CD4-positive, alpha-beta T cell treated with Interleukin-4 for 4 hours (primary cell): Measurements from ENCODE around the gene KCTD4.
"Not testable (repeated sequence)": the region's sequence is repeated elsewhere in the genome, so short reads cannot be mapped to it uniquely, and the experiment has no call there.

Experiments used
- DNase-seq: peaks from one replicate; pipeline ENCODE4 v3.0.0-alpha.2; 2020

Gene KCTD4

GRCh38 chr13:45200701-45201232 lies at the start of gene KCTD4:
Gene KCTD4 (minus strand): TSS chr13:45201045. CDS start chr13:45194567, 6,478 bp downstream.
- DNase-seq = no peak

GRCh38 chr13:45249662-45250061 lies 48.8 kb upstream of the KCTD4 start:
- DNase-seq = no peak

GRCh38 chr13:45244736-45245135 lies 43.9 kb upstream of the KCTD4 start:
- not testable (repeated sequence) for DNase-seq

GRCh38 chr13:45243077-45243476 lies 42.2 kb upstream of the KCTD4 start:
- no peak for DNase-seq

- DNase-seq = no peak
These were observed 41.7 kb upstream of the KCTD4 start for GRCh38 chr13:45242524-45242923.

- DNase-seq = no peak
These were observed 41.2 kb upstream of the KCTD4 start for GRCh38 chr13:45242070-45242469.

GRCh38 chr13:45240143-45240542 lies 39.3 kb upstream of the KCTD4 start:
- no peak for DNase-seq

- no peak for DNase-seq
These were observed 38.3 kb upstream of the KCTD4 start for GRCh38 chr13:45238945-45239795.

- no peak for DNase-seq
These were observed 31.7 kb upstream of the KCTD4 start for GRCh38 chr13:45232591-45232990.

- DNase-seq = no peak
These were observed 30.9 kb upstream of the KCTD4 start for GRCh38 chr13:45231722-45232121.

GRCh38 chr13:45231305-45231704 lies 30.5 kb upstream of the KCTD4 start:
- DNase-seq = no peak

GRCh38 chr13:45229172-45229571 lies 28.3 kb upstream of the KCTD4 start:
- no peak for DNase-seq

GRCh38 chr13:45228002-45228401 lies 27.2 kb upstream of the KCTD4 start:
- no peak for DNase-seq

GRCh38 chr13:45226024-45226423 lies 25.2 kb upstream of the KCTD4 start:
- no peak for DNase-seq

GRCh38 chr13:45225370-45225769 lies 24.5 kb upstream of the KCTD4 start:
- DNase-seq = no peak

GRCh38 chr13:45224176-45224575 lies 23.3 kb upstream of the KCTD4 start:
- DNase-seq = no peak

- DNase-seq = no peak
These were observed 22.1 kb upstream of the KCTD4 start for GRCh38 chr13:45222919-45223318.

- DNase-seq = no peak
These were observed 21.7 kb upstream of the KCTD4 start for GRCh38 chr13:45222516-45222915.

- no peak for DNase-seq
These were observed 19.6 kb upstream of the KCTD4 start for GRCh38 chr13:45220403-45220802.

GRCh38 chr13:45219938-45220375 lies 19.1 kb upstream of the KCTD4 start:
- no peak for DNase-seq

- DNase-seq = no peak
These were observed 18.5 kb upstream of the KCTD4 start for GRCh38 chr13:45219123-45219891.

GRCh38 chr13:45218689-45219088 lies 17.8 kb upstream of the KCTD4 start:
- no peak for DNase-seq

GRCh38 chr13:45216193-45216592 lies 15.3 kb upstream of the KCTD4 start:
- no peak for DNase-seq
